ENCODE data around the gene SPATA13.
"Not testable (repeated sequence)": the region's sequence is repeated elsewhere in the genome, so short reads cannot be mapped to it uniquely, and the experiment has no call there.

Gene SPATA13

GRCh38 chr13:24202215-24202614, 41.7 kb downstream of the SPATA13 start:
- no peak for DNase-seq

GRCh38 chr13:24203273-24203672, 42.8 kb downstream of the SPATA13 start:
- DNase-seq, result no peak

- peak in 1 of 2 donors; percentile 79 for DNase-seq
Observed at GRCh38 chr13:24203811-24204210, 43.3 kb downstream of the SPATA13 start.

- DNase-seq, result not testable (repeated sequence)
Observed at GRCh38 chr13:24205076-24205475, 44.6 kb downstream of the SPATA13 start.

- DNase-seq, result no peak
Observed at GRCh38 chr13:24207841-24208667, 47.5 kb downstream of the SPATA13 start.

- DNase-seq, result no peak
Observed at GRCh38 chr13:24209138-24209537, 48.6 kb downstream of the SPATA13 start.

GRCh38 chr13:24212254-24212653, 51.7 kb downstream of the SPATA13 start:
- no peak for DNase-seq

- DNase-seq, result no peak
Observed at GRCh38 chr13:24212674-24213073, 52.2 kb downstream of the SPATA13 start.

GRCh38 chr13:24213932-24214331, 53.4 kb downstream of the SPATA13 start:
- no peak for DNase-seq

- DNase-seq, result peak in 1 of 2 donors; percentile 70
Observed at GRCh38 chr13:24214528-24214927, 54.0 kb downstream of the SPATA13 start.

GRCh38 chr13:24215126-24215525, 54.6 kb downstream of the SPATA13 start:
- no peak for DNase-seq

- no peak for DNase-seq
Observed at GRCh38 chr13:24215732-24216131, 55.2 kb downstream of the SPATA13 start.

- no peak for DNase-seq
Observed at GRCh38 chr13:24216176-24216575, 55.7 kb downstream of the SPATA13 start.

GRCh38 chr13:24216779-24217178, 56.3 kb downstream of the SPATA13 start:
- DNase-seq, result not testable (repeated sequence)

GRCh38 chr13:24217601-24218281, 57.2 kb downstream of the SPATA13 start:
- DNase-seq, result peak in 1 of 2 donors; percentile 8

GRCh38 chr13:24218338-24218737, 57.8 kb downstream of the SPATA13 start:
- DNase-seq, result no peak

GRCh38 chr13:24218977-24219376, 58.5 kb downstream of the SPATA13 start:
- no peak for DNase-seq

GRCh38 chr13:24220086-24220703, 59.7 kb downstream of the SPATA13 start:
- peak in 1 of 2 donors; percentile 84 for DNase-seq

GRCh38 chr13:24221007-24221406, 60.5 kb downstream of the SPATA13 start:
- no peak for DNase-seq

GRCh38 chr13:24222756-24223155, 62.2 kb downstream of the SPATA13 start:
- DNase-seq, result no peak

GRCh38 chr13:24223341-24224231, 63.1 kb downstream of the SPATA13 start:
- DNase-seq, result no peak

- DNase-seq, result no peak
Observed at GRCh38 chr13:24224232-24224680, 63.7 kb downstream of the SPATA13 start.

GRCh38 chr13:24225062-24225461, 64.5 kb downstream of the SPATA13 start:
- DNase-seq, result no peak
